H1 (cell line): ENCODE data around the gene CDX4. TPM values are rescaled to one million over a fixed set of nuclear protein-coding genes. Genes with fewer than 3 reads are reported as not detected.

Experiments
- ASH2L ChIP-seq: fragments of 200-600, 300-600 bp; sonication (generic); IDR thresholded peaks from one replicate; pipeline ENCODE4 v1.7.1; 2017; ENCODE audit warnings: low read length
- CHD7 ChIP-seq: fragments of 300-600 bp; sonication (generic); IDR thresholded peaks from 2 replicates; pipeline ENCODE4 v1.7.1; 2012; ENCODE audit warnings: low read length, moderate library complexity, mild to moderate bottlenecking, inconsistent platforms; ENCODE audit not compliant: insufficient replicate concordance
- NRF1 ChIP-seq: IDR thresholded peaks from 2 replicates; pipeline ENCODE4 v1.6.1; 2011; ENCODE audit warnings: mild to moderate bottlenecking, low read depth, low read length, improper control_type of control experiment
- PHF8 ChIP-seq: fragments of 200-600 bp; sonication (generic); conservative IDR thresholded peaks from 2 replicates; pipeline ENCODE4 v1.7.1; 2012; ENCODE audit warnings: low read depth, mild to moderate bottlenecking, inconsistent platforms, low read length, moderate library complexity
- RAD21 ChIP-seq, 2 experiments: IDR thresholded peaks in 1 of 2; conservative IDR thresholded peaks in 1 of 2; 2 replicates each; pipeline ENCODE4 v1.6.1; 2011; ENCODE audit warnings: low read depth in 2 of 2, low read length in 2 of 2, improper control_type of control experiment in 1 of 2, inconsistent platforms in 1 of 2, mild to moderate bottlenecking in 1 of 2, moderate library complexity in 1 of 2
- RBBP5 ChIP-seq: IDR thresholded peaks from 2 replicates; pipeline ENCODE4 v1.7.1; 2012; ENCODE audit warnings: low read depth, mild to moderate bottlenecking, inconsistent platforms, low read length, moderate library complexity, borderline replicate concordance
- RXRA ChIP-seq: IDR thresholded peaks from 2 replicates; pipeline ENCODE4 v1.6.1; 2011; ENCODE audit warnings: low read depth, mild to moderate bottlenecking, low read length, moderate library complexity; ENCODE audit not compliant: insufficient read depth
- SIN3A ChIP-seq, 2 experiments: IDR thresholded peaks in 1 of 2; conservative IDR thresholded peaks in 1 of 2; 2 replicates each; pipeline ENCODE4 v1.6.1; 2011 to 2012; ENCODE audit warnings: low read length in 2 of 2, improper control_type of control experiment in 1 of 2, low read depth in 1 of 2, mild to moderate bottlenecking in 1 of 2
- TEAD4 ChIP-seq: IDR thresholded peaks from 2 replicates; pipeline ENCODE4 v1.6.1; 2012; ENCODE audit warnings: low read depth, low read length, inconsistent platforms, mixed read lengths
- polyA plus RNA-seq, 7 experiments: library from polyadenylated mRNA; depleted of rRNA in 3 of 7; stranded (reverse) in 5 of 7; unstranded in 2 of 7; fragments of >200 nt in 5 of 7; fragments of 200-250 nt in 2 of 7; gene quantifications; 1 replicate in 5 of 7; 2 replicates in 1 of 7; 4 replicates in 1 of 7; pipeline versions ENCODE4 v1.2.1 to v1.2.3, GENCODE V29; 2011 to 2013; ENCODE audit warnings: missing spikeins in 2 of 7, mixed read lengths in 2 of 7
- total RNA-seq: library from RNA; stranded (reverse); fragmentation: NEBNext Ultra II Directional; extraction: Animal tissue kit (Norgen Biotek cat#: 25700); gene quantifications from 2 replicates; pipeline ENCODE4 v1.2.1, GENCODE V29; 2021

CDX4 gene
- total and polyA plus RNA-seq, 2 of the 8 experiments (the other 6 are each of a cell fraction or from before 2014, with no cell fraction given) = 2.3 to 2.6 TPM

DNA sequence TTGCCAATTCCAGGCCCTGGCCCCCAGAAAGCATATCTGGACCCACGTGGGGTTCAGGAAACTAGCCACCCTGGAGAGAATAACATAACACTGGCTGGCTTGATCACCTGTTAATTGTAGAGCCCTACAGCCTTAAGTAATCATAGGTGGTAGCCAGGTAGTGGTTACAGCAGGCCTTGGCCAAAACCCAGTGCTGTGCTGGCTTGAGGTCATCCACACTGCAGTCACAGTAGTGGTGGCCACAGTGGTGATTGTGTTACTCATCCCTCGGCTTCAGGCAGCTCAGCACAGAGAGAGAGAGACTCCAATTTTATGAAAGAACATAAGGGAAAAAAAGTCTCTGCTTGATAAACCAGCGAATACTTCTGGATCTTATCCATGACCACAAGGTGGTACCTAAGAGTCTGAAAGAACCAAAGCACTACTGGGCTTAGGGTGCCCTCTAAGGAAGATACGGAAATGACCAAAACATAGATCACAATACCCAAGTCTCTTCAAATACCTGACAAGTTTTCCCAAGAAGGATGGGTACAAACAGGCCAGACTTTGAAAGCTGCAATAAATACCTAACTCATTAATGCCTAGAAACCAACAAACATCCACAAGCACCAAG is 46.6 kb upstream of the CDX4 start (continued):
- no peak for TF ChIP-seq CHD7
- no peak for TF ChIP-seq SIN3A (conservative IDR thresholded peaks at IDR 0.05 in 1 of 2, IDR thresholded peaks at IDR 0.05 in 1 of 2; ENCODE audit: low read depth in 1 of 2, low read length in 2 of 2)
- peak; percentile 39 to 46; a peak in 3 of 4 replicates for TF ChIP-seq RAD21 (IDR thresholded peaks at IDR 0.05 in 1 of 2, conservative IDR thresholded peaks at IDR 0.05 in 1 of 2; ENCODE audit: low read depth in 2 of 2, low read length in 2 of 2)
- no peak for TF ChIP-seq ASH2L
- no peak for TF ChIP-seq PHF8
- TF ChIP-seq RXRA = no peak
- TF ChIP-seq RBBP5 = no peak
- TF ChIP-seq TEAD4 = no peak
- no peak for TF ChIP-seq NRF1
